AG08395 (cell line): ENCODE data around the gene RAPGEF4.
"Not testable (repeated sequence)": the region's sequence is repeated elsewhere in the genome, so short reads cannot be mapped to it uniquely, and the experiment has no call there.

Experiments used
- DNase-seq: peaks from one replicate; pipeline ENCODE4 v3.0.0; 2012; ENCODE audit warnings: mixed read lengths, low spot score

The RAPGEF4 gene

DNA sequence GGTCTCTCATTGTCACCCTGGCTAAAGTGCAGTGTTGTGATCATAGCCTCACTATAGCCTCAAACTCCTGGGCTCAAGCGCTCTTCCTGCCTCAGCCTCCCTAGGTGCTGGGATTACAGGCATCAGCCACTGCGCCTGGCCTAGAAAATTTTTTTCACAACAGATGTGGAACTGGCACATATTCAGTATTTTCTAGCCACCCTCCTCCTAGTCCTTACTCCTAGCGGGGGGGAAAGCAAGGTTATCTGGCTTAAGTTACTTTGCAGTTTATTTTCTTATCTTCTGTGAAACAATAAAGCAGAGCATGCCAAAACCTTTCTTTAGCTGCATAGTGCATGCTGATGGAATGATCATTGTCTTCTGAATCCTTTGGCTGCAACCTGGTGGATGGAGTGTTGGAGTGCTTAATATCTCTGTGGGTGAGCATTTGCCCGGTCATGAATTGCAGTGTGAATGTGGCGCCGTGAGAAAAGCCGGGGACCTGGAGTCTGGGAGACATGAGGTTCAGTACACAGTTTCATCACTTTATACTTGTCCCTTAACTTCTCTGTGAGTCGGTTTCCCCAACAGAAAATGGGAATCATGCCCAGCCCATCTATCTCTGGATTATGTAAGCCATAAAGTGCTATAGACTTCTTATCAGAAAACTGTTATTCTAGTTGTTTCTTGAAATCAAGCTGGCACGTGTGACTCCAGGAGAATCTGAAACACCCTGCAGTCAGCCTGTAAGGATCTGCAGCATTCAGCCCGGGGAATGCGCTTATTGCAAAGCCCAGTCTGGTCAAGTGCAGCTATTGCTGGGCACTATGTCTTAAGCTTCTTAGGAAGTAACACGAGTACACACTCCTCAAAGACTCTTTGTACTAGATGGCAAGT, 301.8 kb downstream of the RAPGEF4 start:
- no peak for DNase-seq

DNA sequence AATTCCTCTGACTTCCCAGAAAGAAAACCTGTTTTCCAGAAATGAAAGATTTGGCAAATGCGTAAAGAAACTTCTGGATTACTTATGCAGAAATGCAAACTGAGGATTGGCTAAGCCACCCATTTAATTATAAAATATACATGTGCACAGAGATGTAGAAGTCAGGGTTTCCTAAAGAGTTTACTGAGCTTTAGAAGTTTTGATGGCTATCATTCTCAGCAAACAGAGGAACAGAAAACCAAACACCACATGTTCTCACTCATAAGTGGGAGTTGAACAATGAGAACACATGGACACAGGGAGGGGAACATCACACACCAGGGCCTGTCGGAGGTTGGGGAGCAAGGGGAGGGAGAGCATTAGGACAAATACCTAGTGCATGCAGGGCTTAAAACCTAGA, 302.6 kb downstream of the RAPGEF4 start:
- DNase-seq = not testable (repeated sequence)

DNA sequence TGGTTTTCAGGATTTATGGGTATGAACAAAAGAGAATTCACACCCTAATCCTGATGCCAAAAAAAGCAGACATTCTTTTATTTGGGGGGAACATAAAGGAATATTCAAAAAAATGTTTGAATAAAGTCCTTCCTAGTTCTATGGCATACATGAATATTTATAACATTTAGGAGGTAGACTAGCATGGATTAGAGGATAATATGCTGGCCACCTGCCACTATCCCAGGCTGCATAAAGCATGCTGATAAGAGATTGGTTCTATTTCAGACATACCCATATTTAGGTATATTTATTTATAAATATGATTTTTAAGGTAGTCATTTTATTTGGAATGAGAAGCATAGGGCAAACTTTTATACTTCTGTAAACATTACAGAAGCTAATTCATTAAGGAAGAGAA, 305.1 kb downstream of the RAPGEF4 start:
- DNase-seq = no peak

GRCh38 chr2:173043476-173043875, 307.8 kb downstream of the RAPGEF4 start:
- no peak for DNase-seq

- DNase-seq = no peak
These were observed 308.4 kb downstream of the RAPGEF4 start for GRCh38 chr2:173043897-173044519.

DNA sequence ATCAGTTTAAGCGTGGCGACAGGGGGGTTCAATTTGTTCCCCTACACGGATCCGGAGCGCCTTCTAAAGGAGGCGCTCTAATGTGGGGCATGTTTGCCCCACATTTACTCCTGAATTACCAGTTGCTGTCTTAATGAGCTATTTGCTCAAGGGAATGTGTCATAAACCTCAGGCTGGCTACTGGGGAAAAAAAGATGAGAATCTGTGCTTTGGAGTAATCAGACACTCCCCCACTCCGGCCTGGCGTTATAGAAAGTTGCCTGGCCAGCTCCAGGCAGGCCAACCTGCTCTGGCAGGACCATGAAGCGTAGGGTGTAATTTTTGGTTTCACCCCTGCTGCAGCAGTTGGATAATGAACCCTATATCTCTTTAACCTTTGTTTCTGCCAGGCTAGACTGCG, 309.0 kb downstream of the RAPGEF4 start:
- DNase-seq = no peak

- DNase-seq = no peak
These were observed 309.5 kb downstream of the RAPGEF4 start for GRCh38 chr2:173045181-173045580.

- no peak for DNase-seq
These were observed 312.9 kb downstream of the RAPGEF4 start for GRCh38 chr2:173048522-173048896.

GRCh38 chr2:173048897-173049661, 313.4 kb downstream of the RAPGEF4 start:
- peak; percentile 90 for DNase-seq

DNA sequence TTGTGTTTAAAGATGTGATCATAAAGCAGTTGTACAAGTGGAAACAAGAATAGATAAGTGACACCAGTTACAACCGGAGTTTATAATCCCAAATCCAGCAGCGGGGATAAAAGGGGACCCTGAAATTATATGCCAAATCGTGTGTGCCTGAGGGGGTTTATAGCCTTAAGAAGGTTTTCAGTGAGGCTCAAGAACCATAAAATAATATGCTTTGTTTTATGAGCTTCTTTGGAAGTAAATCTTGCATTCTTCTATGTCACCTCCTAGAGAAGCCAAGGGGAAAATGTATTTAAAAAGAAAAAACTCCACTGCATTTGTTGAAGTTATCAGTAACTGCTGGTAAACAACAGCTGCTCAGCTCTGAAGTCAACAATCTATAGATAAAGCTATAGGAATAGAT, 314.2 kb downstream of the RAPGEF4 start:
- DNase-seq = no peak

DNA sequence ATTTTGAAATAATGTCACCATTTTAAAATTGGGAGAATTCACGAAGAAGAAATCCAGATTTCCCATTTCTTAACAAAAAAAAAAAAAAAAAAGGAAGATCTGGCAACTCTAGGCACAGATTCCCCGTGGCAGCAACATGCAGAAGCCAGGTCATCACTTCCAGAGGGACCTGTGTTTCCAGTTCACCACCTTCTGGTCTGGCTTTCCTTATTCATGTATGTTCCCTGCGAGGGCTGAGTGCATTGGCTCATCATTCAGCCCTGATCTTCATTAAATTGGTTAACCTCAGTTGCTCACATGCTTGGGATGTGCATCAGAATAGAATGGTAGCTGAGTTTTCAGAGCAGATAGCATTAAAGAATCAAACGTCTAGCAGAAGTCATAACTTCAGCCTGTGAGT, 315.0 kb downstream of the RAPGEF4 start:
- DNase-seq = no peak

- DNase-seq = no peak
These were observed 316.0 kb downstream of the RAPGEF4 start for GRCh38 chr2:173051463-173052215.

DNA sequence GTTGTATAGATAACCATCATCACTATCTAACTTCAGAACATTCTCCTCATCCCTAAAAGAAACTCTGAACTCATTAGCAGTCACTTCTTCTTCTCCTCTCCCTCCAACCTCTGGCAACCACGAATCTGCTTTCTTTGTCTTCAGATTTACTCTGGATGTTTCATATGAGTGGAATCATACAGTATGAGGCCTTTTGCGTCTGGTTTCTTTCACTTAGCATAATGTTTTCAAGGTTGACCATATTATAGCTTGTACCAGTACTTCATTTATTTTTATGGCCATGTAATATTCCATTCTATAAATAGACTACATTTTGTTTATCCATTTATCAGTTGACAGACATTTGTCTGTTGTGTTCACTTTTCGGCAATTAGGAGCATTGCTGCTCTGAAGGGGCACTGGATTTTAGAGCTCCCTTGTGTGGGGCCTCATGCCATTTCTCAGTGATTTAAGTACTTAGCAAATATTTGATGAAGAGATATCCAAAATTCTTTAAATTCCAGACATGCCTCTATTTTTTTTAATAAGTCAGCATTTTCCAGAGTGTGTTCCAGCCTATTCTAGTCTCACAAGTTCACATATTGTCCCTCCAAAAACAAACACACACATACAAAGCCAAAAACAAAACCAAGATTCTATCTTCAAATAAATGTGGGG, 317.5 kb downstream of the RAPGEF4 start:
- DNase-seq = no peak

DNA sequence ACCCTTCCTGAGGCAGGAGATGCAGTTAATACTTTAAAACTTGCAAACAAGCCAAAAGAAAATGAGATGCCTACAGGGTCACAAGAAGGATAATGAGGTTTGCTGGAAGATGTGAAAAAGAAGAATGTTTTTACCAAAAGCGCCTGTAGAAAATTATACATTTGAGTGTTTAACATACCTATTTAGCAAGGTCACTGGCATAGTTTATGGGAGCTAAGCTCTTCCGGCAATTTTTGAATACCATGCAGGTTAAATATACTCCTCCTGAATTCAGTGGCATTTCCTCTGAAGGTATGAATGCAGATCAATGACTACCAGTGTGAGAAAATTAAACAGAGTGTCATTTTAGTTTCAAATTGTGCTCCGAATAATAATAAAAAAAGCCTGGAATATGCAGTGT, 318.8 kb downstream of the RAPGEF4 start:
- DNase-seq = no peak

- no peak for DNase-seq
These were observed 321.2 kb downstream of the RAPGEF4 start for GRCh38 chr2:173056705-173057364.

- peak; percentile 57 for DNase-seq
These were observed 322.5 kb downstream of the RAPGEF4 start for GRCh38 chr2:173058097-173058496.

DNA sequence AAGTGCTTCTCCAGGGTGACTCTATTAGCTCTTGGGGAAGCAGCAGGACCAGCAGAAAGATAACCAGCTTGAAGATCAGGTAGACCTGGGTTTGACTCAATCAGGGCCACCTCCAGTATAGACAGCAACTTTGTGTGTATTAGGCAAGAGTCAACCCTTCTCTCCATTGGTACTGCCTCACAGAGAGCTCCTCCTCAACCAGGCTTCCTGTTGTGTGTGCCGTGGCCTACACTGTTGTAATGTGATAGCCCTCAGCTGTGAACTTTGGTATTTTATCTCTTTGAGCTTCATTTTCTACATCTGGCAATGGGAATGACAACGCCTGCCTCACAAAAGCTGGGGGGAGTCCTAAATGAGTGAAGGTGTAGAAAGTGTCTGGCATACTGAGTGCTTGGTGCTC, 323.0 kb downstream of the RAPGEF4 start:
- DNase-seq = no peak

DNA sequence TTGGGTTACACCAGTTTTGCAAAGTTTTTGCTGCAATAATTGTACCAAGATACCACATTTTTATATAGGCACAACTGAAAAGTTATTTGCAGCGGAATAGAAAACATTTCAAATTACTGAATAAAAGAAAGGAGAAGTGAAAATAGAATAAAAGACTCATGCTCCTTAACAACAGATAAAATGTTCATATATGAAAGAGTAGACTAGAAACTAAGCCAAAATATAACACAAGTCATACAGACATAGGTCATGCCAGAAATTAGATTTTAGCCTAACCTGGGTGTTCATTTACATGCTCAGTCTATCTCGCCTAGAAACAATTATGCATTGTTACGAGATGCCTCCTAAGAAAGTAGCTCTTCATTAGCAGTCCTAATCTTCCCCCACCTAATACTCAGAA, 323.6 kb downstream of the RAPGEF4 start:
- no peak for DNase-seq

DNA sequence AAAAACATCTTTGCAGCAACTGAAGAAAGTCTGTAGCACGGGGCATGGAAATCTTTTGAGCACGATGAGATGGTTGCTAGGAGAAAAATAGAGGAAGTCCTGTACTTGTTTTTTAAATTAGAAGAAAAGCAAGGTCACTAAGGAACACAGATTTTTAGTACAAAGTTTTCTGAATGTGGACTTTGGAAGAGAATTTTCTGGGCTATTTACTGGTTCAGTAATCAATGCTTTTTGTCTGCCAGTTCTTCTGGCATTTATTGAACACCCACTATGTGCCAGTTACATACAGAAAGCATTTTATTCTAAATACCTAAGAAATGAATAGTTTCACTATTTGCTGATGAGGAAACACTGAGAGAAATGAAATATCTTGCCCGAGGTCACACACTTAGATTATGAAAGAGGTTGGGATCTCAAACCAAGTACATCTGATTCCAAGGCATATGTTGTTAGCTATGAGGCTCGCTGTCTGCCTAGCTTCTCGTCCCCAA, 324.4 kb downstream of the RAPGEF4 start:
- DNase-seq = peak; percentile 16

DNA sequence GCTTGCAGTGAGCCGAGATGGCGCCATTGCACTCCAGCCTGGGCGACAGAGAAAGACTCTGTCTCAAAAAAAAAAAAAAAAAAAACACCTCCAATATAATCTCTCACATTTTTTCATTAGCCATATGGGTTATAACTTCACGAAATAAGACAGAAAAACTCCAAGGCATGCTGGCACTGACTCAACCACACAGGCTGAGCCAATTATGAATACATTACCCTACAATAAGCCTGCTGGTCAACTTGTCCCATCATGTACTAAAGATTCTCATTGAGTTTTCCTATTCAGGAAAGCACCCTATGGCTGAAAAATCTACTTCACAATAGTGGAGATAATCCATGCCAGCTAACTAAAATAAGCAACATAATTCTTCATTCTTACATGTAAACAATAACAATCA, 327.2 kb downstream of the RAPGEF4 start:
- no peak for DNase-seq
